GM12878 (cell line): Measurements from ENCODE around the gene GPR68. TPM values are rescaled to one million over a fixed set of nuclear protein-coding genes. Genes with fewer than 3 reads are reported as not detected.

Source experiments
- ATAC-seq: fragments of 200-7000 bp; cut with Tn5 transposase; 3 replicates; pipeline ENCODE4 v1.9.1; 2020; ENCODE audit warnings: mild to moderate bottlenecking, moderate library complexity
- BruUV-seq: library from RNA; stranded (reverse); fragments of 400-500 nt; replicated peaks from 2 replicates; lab custom pipeline; 2021; lab: Mats Ljungman, UMichigan
- CTCF ChIA-PET: fragments of 300-600 bp; sonication (Branson Sonifier 250); formaldehyde crosslinking; extraction: SDS; loops from one replicate; lab custom pipeline; 2021; ENCODE audit warnings: inconsistent platforms; lab: Yijun Ruan, JAX
- POLR2A ChIA-PET: fragments of 350-600 bp; formaldehyde crosslinking; extraction: SDS; loops from one replicate; lab custom pipeline; 2021; ENCODE audit warnings: inconsistent platforms; lab: Charles Lee
- RAD21 ChIA-PET: fragments of 300-600 bp; sonication (Branson Sonifier 250); formaldehyde crosslinking; loops from one replicate; lab custom pipeline; 2023; ENCODE audit warnings: antibody characterized with exemption; ENCODE audit not compliant: unreplicated experiment; lab: Charles Lee
- SMC1A ChIA-PET: fragments of 300-600 bp; sonication (Branson Sonifier 250); formaldehyde crosslinking; loops from one replicate; lab custom pipeline; 2023; ENCODE audit not compliant: unreplicated experiment, uncharacterized antibody; lab: Charles Lee
- DNase-seq: peaks from one replicate; pipeline ENCODE4 v3.0.0-alpha.2; 2011; ENCODE audit warnings: low read depth, low spot score
- FAIRE-seq: peaks from 3 replicates; lab custom pipeline; 2011; peaks lifted over from hg19 to GRCh38; lab: Jason Lieb, UNC
- H2AFZ ChIP-seq: 2 replicates; pipeline ENCODE4 v1.6.0; 2011; ENCODE audit warnings: low read depth, low read length, control low read depth; ENCODE audit not compliant: control insufficient read depth
- H3K27ac ChIP-seq: 2 replicates; pipeline ENCODE4 v1.5.1; 2011; ENCODE audit warnings: control low read depth; ENCODE audit not compliant: control insufficient read depth, insufficient read depth
- H3K27me3 ChIP-seq, 2 experiments: replicated peaks in 1 of 2; 2 replicates each; pipeline versions ENCODE4 v1.6.0 to v1.6.1; 2011; ENCODE audit warnings: low read length in 1 of 2; ENCODE audit not compliant: control insufficient read depth in 2 of 2, insufficient read depth in 2 of 2
- H3K36me3 ChIP-seq, 2 experiments: 2 replicates each; pipeline ENCODE4 v1.5.1; 2011; ENCODE audit warnings: low read length in 1 of 2; ENCODE audit not compliant: control insufficient read depth in 2 of 2, insufficient read depth in 2 of 2
- H3K4me1 ChIP-seq: 2 replicates; pipeline ENCODE4 v1.6.1; 2011; ENCODE audit warnings: mild to moderate bottlenecking, low read length, moderate library complexity, mixed read lengths; ENCODE audit not compliant: control insufficient read depth, insufficient read depth
- H3K4me2 ChIP-seq: 2 replicates; pipeline ENCODE4 v1.6.0; 2011; ENCODE audit warnings: control low read depth; ENCODE audit not compliant: control insufficient read depth, insufficient read depth
- H3K4me3 ChIP-seq: fragments of 200-600 bp; sonication (generic); 2 replicates; pipeline ENCODE4 v1.5.1; 2016
- H3K79me2 ChIP-seq: 2 replicates; pipeline ENCODE4 v1.6.0; 2011; ENCODE audit warnings: low read length; ENCODE audit not compliant: control insufficient read depth, insufficient read depth
- H3K9ac ChIP-seq: 2 replicates; pipeline ENCODE4 v1.8.0; 2011; ENCODE audit warnings: low read length, control low read depth, mixed read lengths; ENCODE audit not compliant: control insufficient read depth, insufficient read depth
- H3K9me3 ChIP-seq: replicated peaks from 3 replicates; pipeline ENCODE4 v1.5.1; 2011; ENCODE audit warnings: mild to moderate bottlenecking, low read length; ENCODE audit not compliant: control insufficient read depth, insufficient read depth
- H4K20me1 ChIP-seq: 2 replicates; pipeline ENCODE4 v1.6.0; 2011; ENCODE audit not compliant: control insufficient read depth, insufficient read depth
- HDAC6 ChIP-seq: fragments of 200-600 bp; sonication (generic); IDR thresholded peaks from one replicate; pipeline ENCODE4 v1.8.0; 2017; ENCODE audit warnings: antibody characterized with exemption; ENCODE audit not compliant: unreplicated experiment
- MXI1 ChIP-seq: fragments of 150-350 bp; IDR thresholded peaks from 2 replicates; pipeline ENCODE4 v1.6.1; 2011; ENCODE audit warnings: low read depth, mild to moderate bottlenecking, inconsistent platforms, low read length, improper control_type of control experiment
- MYC ChIP-seq: IDR thresholded peaks from 2 replicates; pipeline ENCODE4 v1.6.1; 2011; ENCODE audit warnings: mild to moderate bottlenecking, low read length, moderate library complexity, inconsistent platforms; ENCODE audit not compliant: insufficient read depth, insufficient replicate concordance, insufficient read length, severe bottlenecking
- PML ChIP-seq: IDR thresholded peaks from 2 replicates; pipeline ENCODE4 v1.6.1; 2012; ENCODE audit warnings: low read length, inconsistent platforms
- WGBS: methylation state at CpG from one replicate; pipeline ENCODE4 v1.1.6; 2016; ENCODE audit warnings: low lambda C conversion rate; ENCODE audit not compliant: insufficient replicate concordance, insufficient coverage; ENCODE audit errors: missing lambda C conversion rate; 5-methylcytosine and 5-hydroxymethylcytosine counted together
- in situ Hi-C: fragments of 300-500 bp; cut with MboI; formaldehyde crosslinking; loops from 9 replicates; pipeline ENCODE4 v1.14.3; 2018; ENCODE audit warnings: mixed read lengths
- intact Hi-C: fragments of 100-400 bp; cut with micrococcal nuclease; formaldehyde crosslinking; loops from one replicate; pipeline ENCODE4 v1.14.2; 2022; ENCODE audit not compliant: unreplicated experiment
- polyA plus RNA-seq, 11 experiments: library from polyadenylated mRNA; depleted of rRNA in 4 of 11; unstranded in 6 of 11; stranded (reverse) in 5 of 11; fragments of >200 nt; fragmentation: Nextera tagmentation in 4 of 11; fragmentation: Illumina TruSeq in 1 of 11; extraction: Ambion mirVana in 4 of 11; extraction: Trizol in 1 of 11; gene quantifications; 1 replicate in 1 of 11; 2 replicates in 10 of 11; pipeline versions ENCODE4 v1.2.1 to v1.2.3, GENCODE V29; 2011 to 2016; ENCODE audit warnings: inconsistent platforms in 2 of 11, missing spikeins in 2 of 11, low read depth in 1 of 11
- total RNA-seq, 4 experiments: library from RNA; depleted of rRNA in 3 of 4; stranded (reverse); fragments of >200 nt in 3 of 4; fragmentation: Illumina TruSeq in 1 of 4; extraction: Trizol in 1 of 4; gene quantifications; 2 replicates each; pipeline versions ENCODE4 v1.2.1 to v1.2.3, GENCODE V29; 2013 to 2021

Gene GPR68
- total and polyA plus RNA-seq, 10 of the 15 experiments (the other 5 are each of a cell fraction or from before 2014, with no cell fraction given), result 0.06 to 3.4 (median 1.8) TPM

DNA sequence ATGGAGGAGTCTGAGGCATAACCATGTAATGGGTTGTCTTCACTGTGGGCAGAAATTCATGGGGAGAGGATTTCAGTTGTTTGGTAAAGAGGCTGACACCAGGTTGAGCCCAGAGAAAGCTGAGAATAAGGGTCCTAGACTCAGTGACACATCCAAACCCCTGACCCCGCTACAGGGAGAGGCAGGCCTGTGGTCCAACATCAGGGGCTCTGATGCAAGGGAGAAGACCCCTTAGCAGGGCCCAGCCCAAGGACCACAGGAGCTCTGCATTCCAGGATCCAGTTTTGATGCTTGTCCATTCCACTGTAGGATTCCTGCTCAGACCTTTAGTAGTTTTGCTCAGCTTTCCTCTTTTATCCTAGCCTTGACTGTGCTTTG lies 15.5 kb downstream of the GPR68 start:
- no TSS peak for BruUV-seq
- in situ Hi-C loops, result no loop called here
- ChIA-PET RAD21 (interaction anchor here (1.1 to 5.5 kb wide), 8 partner anchors 10 to 189 kb away, joined by 3 to 90 read pairs (median 10); partner anchors contain the start of genes CCDC88C and GPR68), SMC1A (interaction anchor here (0.9 to 5.7 kb wide), 9 partner anchors 13 to 145 kb away, joined by 3 to 142 read pairs (median 5); partner anchors contain the start of gene GPR68), CTCF (interaction anchor here (0.6 to 4.7 kb wide), 9 partner anchors 10 to 326 kb away, joined by 3 to 59 read pairs (median 4); partner anchors contain the start of gene GPR68), POLR2A (interaction anchor here (0.5 to 4.6 kb wide), 6 partner anchors 10 to 69 kb away, joined by 3 to 108 read pairs (median 8); partner anchors contain the start of gene GPR68)
- no peaks in the 10 kb centered on the region for H3K27me3 ChIP-seq
- H3K9me3 ChIP-seq, result peaks cover 10% of the 10 kb centered on the region
- no peaks in the 10 kb centered on the region for H4K20me1 ChIP-seq
- FAIRE-seq (no peak), DNase-seq (no peak), ATAC-seq (no peak)
- intact Hi-C loops, result loop anchor here (1.0 to 2.0 kb wide), 2 partner anchors 21 to 58 kb away; no protein-coding TSS in a partner anchor
- peaks cover 4 to 6% of the 10 kb centered on the region in 2 experiments; a peak in 3 of 4 replicates for H3K36me3 ChIP-seq
- H3K4me1 ChIP-seq, result peaks cover 53% of the 10 kb centered on the region
- TF ChIP-seq MYC, result no peak
- TF ChIP-seq PML, result no peak
- TF ChIP-seq HDAC6, result no peak
- TF ChIP-seq MXI1, result 0 out of 2 replicates have a peak, but pooled peaks have one; percentile 2
- 29% methylated on average over 1 of the region's 1 CpG for WGBS
- H3K4me2 ChIP-seq, result peak overlapping the region; percentile 73
- H3K79me2 ChIP-seq, result no peaks in the 10 kb centered on the region; the same call in 1 of the 2 replicates
- no peak overlapping the region for H2AFZ ChIP-seq
- H3K4me3 ChIP-seq, result 0 out of 2 replicates have a peak overlapping the region, but pooled peaks have one; percentile 0
- H3K9ac ChIP-seq, result peak overlapping the region; percentile 61
- peak overlapping the region; percentile 92 for H3K27ac ChIP-seq
